Measurements from ENCODE around the gene ST3GAL5.

ST3GAL5 gene

GRCh38 chr2:85846411-85846810, 42.4 kb downstream of the ST3GAL5 start:
- H3K4me3 ChIP-seq (replicated peaks; ENCODE audit: low read depth, low read length), result no peak overlapping the region
- no peak for TF ChIP-seq CTCF (IDR thresholded peaks at IDR 0.05; ENCODE audit: low read depth, low read length, missing control alignments)
- no peak for DNase-seq (ENCODE audit: extremely low read depth, low read depth)

GRCh38 chr2:85844486-85844885, 44.3 kb downstream of the ST3GAL5 start:
- H3K4me3 ChIP-seq (replicated peaks; ENCODE audit: low read depth, low read length), result no peak overlapping the region
- no peak for DNase-seq (ENCODE audit: extremely low read depth, low read depth)
- TF ChIP-seq CTCF (IDR thresholded peaks at IDR 0.05; ENCODE audit: low read depth, low read length, missing control alignments), result no peak

- no peak for DNase-seq (ENCODE audit: extremely low read depth, low read depth)
- H3K4me3 ChIP-seq (replicated peaks; ENCODE audit: low read depth, low read length), result no peak overlapping the region
- TF ChIP-seq CTCF (IDR thresholded peaks at IDR 0.05; ENCODE audit: low read depth, low read length, missing control alignments), result peak; percentile 73
Observed at GRCh38 chr2:85843543-85843942, 45.2 kb downstream of the ST3GAL5 start.

GRCh38 chr2:85840091-85840490, 48.7 kb downstream of the ST3GAL5 start:
- no peak for TF ChIP-seq CTCF (IDR thresholded peaks at IDR 0.05; ENCODE audit: low read depth, low read length, missing control alignments)
- no peak overlapping the region for H3K4me3 ChIP-seq (replicated peaks; ENCODE audit: low read depth, low read length)
- DNase-seq (ENCODE audit: extremely low read depth, low read depth), result no peak

- H3K4me3 ChIP-seq (replicated peaks; ENCODE audit: low read depth, low read length), result no peak overlapping the region
- no peak for TF ChIP-seq CTCF (IDR thresholded peaks at IDR 0.05; ENCODE audit: low read depth, low read length, missing control alignments)
- DNase-seq (ENCODE audit: extremely low read depth, low read depth), result no peak
Observed at GRCh38 chr2:85839461-85839860, 49.3 kb downstream of the ST3GAL5 start.

GRCh38 chr2:85838641-85839040, 50.1 kb downstream of the ST3GAL5 start:
- H3K4me3 ChIP-seq (replicated peaks; ENCODE audit: low read depth, low read length), result no peak overlapping the region
- no peak for TF ChIP-seq CTCF (IDR thresholded peaks at IDR 0.05; ENCODE audit: low read depth, low read length, missing control alignments)
- DNase-seq (ENCODE audit: extremely low read depth, low read depth), result no peak

GRCh38 chr2:85838181-85838580, 50.6 kb downstream of the ST3GAL5 start:
- H3K4me3 ChIP-seq (replicated peaks; ENCODE audit: low read depth, low read length), result no peak overlapping the region
- no peak for DNase-seq (ENCODE audit: extremely low read depth, low read depth)
- no peak for TF ChIP-seq CTCF (IDR thresholded peaks at IDR 0.05; ENCODE audit: low read depth, low read length, missing control alignments)
